HG02973 (cell line): ENCODE data around the gene PKD2.
"Not testable (repeated sequence)": the region's sequence is repeated elsewhere in the genome, so short reads cannot be mapped to it uniquely, and the experiment has no call there.

Experiments used
- ATAC-seq: cut with Tn5 transposase; IDR thresholded peaks from one replicate; pipeline ENCODE4 v1.9.1; 2021; ENCODE audit warnings: moderate library complexity; ENCODE audit not compliant: unreplicated experiment

The PKD2 gene

DNA sequence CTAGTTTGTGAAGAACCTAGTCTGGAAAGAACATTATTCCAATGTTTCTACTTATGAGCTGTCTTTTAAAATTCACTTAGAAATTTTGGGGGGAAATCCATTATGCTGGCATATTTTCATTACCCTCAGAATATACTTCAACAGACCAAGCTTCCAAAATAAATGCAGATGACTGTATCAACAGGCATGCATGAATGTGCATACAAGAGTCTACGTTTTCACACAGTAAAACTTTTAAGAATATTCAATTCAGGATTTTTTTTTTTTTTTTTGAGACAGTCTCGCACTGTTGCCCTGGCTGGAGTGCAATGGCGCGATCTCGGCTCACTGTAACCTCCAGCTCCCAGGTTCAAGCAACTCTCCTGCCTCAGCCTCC, 101.3 kb downstream of the PKD2 start:
- ATAC-seq, result no peak

DNA sequence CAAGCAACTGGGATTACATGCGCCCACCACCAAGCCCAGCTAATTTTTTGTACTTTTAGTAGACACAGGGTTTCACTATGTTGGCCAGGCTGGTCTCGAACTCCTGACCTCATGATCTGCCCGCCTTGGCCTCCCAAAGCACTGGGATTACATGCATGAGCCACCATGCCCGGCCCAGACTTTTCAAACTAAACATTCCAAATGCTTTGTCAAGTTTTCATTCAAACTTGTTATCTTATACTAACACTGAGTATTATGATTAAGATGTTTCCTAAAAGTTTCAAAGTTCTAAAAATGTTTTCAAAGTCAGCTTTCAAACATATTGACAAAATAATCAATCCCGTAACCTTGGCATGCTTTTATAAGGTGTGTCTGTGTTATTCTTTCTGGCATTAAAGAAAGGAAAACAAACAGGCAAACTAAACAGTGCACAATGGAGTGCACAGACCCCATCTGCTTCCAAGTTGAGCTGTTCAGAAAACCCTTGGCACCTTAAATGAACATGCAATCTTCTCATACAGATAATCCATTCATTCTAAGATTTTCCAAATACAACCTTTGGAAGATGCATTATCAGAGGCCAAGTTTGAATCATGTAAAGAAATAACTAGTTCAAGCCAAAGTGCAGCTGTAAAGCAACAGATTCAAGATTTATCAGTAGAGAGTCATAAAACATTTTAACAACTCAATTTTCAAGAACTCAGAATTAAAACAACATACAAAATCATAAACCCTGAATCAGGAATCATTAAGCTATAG, 101.9 kb downstream of the PKD2 start:
- no peak for ATAC-seq

DNA sequence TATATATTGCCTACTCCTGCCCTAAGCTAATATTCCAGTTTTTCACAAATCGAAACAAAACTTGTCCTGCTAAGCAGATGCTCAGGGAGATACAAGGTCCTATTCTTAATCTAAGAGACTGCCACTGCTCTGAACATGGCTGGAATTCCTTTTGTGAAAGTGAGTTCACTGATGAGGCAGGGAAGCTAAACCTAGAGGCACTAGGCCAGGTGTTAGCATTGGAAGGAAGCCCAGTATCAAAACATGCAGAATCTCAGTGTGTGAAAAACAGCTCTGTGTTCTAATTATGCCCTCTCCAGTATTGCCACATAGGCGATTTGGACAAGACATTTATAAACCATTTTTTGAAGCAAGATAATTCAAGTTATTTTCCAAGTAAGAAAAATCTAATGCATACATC, 103.4 kb downstream of the PKD2 start:
- no peak for ATAC-seq

DNA sequence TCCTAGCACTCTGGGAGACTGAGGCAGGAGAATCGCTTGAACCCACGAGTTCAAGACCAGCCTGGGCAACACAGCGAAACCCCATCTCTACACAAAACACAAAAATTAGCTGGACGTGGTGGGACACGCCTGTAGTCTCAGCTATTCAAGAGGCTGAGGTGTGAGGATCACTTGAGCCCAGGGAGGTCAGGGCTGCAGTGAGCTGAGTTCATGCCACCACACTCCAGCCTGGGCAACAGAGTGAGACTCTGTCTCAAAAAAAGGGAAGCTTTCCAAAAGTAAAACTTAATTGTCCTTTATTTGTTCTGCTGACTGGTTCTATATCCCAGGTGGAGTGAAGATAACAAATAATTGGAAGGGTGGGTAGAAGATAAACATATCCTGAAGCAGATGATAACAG, 105.4 kb downstream of the PKD2 start:
- ATAC-seq, result no peak

DNA sequence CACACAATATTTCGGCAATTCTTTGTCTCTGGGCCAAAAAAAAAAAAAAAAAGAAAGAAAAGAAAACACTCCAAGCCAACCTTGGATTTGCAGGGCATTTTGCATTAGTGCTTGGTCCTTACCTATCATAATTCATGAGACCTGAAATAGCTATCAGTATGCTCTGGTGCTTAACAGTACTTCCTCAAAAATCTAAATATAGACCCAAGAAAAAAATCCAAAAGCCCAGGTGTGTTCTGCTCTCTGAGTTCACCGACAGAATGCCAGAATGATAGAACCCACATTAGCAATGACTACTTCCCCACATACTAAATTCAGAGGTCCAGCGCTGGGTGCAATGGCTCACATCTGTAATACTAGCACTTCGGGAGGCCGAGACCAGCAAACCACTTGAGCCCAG, 108.2 kb downstream of the PKD2 start:
- ATAC-seq, result no peak

DNA sequence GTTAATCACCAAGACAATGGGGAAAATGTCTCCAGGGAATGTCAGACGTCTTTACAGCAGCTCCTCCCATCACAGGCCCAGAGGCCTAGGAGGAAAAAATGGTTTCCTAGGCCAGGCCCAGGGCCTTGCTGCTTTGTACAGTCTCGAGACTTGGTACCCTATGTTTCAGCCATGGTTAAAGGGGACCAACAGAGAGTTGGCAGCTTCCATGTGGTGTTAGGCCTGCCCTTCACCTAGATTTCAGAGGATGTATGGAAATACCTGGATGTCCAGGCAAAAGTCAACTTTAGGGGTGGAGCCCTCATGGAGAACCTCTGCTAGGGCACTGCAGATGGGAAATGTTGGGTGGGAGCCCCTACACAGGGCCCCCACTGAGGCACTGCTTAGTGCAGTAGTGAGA, 112.5 kb downstream of the PKD2 start:
- ATAC-seq, result no peak

DNA sequence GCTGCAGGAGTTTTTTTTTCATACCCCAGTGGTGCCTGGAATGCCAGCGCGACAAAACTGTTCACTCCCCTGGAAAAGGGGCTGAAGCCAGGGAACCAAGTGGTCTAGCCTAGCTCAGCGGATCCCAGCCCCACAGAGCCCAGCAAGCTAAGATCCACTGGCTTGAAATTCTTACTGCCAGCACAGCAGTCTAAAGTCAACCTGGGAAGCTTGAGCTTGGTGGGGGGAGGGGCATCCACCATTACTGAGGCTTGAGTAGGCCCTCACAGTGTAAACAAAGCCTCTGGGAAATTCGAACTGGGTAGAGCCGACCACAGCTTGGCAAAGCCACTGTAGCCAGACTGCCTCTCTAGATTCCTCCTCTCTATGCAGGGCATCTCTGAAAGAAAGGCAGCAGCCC, 114.8 kb downstream of the PKD2 start:
- not testable (repeated sequence) for ATAC-seq
